HepG2 (cell line): ENCODE measurements around the gene LEF1. TPM values are rescaled to one million over a fixed set of nuclear protein-coding genes. Genes with fewer than 3 reads are reported as not detected.
A peak's percentile ranks its signal among the peaks of the same experiment; 100 is the strongest.

ENCODE experiments used
- ATAC-seq: fragments of 200-7000 bp; cut with Tn5 transposase; 3 replicates; pipeline ENCODE4 v1.9.1; 2020; ENCODE audit warnings: mild to moderate bottlenecking, moderate library complexity
- BruUV-seq: library from RNA; stranded (reverse); fragments of 400-500 nt; replicated peaks from 2 replicates; lab custom pipeline; 2021; lab: Mats Ljungman, UMichigan
- CTCF ChIA-PET: fragments of 300-600 bp; formaldehyde crosslinking; extraction: SDS; loops from one replicate; lab custom pipeline; 2021; ENCODE audit warnings: low total read pairs, inconsistent platforms, low intra/inter-chr PET ratio; lab: Yijun Ruan, JAX
- POLR2A ChIA-PET: fragments of 350-600 bp; sonication (Branson Sonifier 250); formaldehyde crosslinking; loops from one replicate; lab custom pipeline; 2020; ENCODE audit warnings: antibody characterized with exemption, inconsistent platforms; lab: Yijun Ruan, JAX
- DNase-seq: peaks from one replicate; pipeline ENCODE4 v3.0.0-alpha.2; 2015; ENCODE audit warnings: low spot score
- FAIRE-seq: peaks from 3 replicates; lab custom pipeline; 2011; peaks lifted over from hg19 to GRCh38; lab: Jason Lieb, UNC
- H2AFZ ChIP-seq: one replicate; pipeline ENCODE4 v1.6.1; 2011; ENCODE audit warnings: low read length, inconsistent platforms
- H3K27ac ChIP-seq: fragments of 300-600 bp; 3 replicates; pipeline ENCODE4 v1.8.0; 2011; ENCODE audit warnings: mixed run types, mild to moderate bottlenecking, mixed read lengths, low read length, inconsistent platforms; ENCODE audit not compliant: insufficient read depth; ENCODE audit errors: extremely low read length
- H3K27me3 ChIP-seq, 2 experiments: fragments of 200-600 bp in 1 of 2; 2 replicates in 1 of 2; 3 replicates in 1 of 2; pipeline versions ENCODE4 v1.6.0 to v1.8.0; 2011; ENCODE audit warnings: low read length in 2 of 2, mild to moderate bottlenecking in 2 of 2, moderate library complexity in 2 of 2, inconsistent platforms in 1 of 2; ENCODE audit not compliant: insufficient read depth in 2 of 2, control insufficient read depth in 1 of 2
- H3K36me3 ChIP-seq, 2 experiments: fragments of 200-600 bp in 1 of 2; replicated peaks in 1 of 2; 2 replicates in 1 of 2; 3 replicates in 1 of 2; pipeline versions ENCODE4 v1.5.1 to v1.8.0; 2011; ENCODE audit warnings: low read length in 2 of 2, inconsistent platforms in 1 of 2; ENCODE audit not compliant: insufficient read depth in 2 of 2, control insufficient read depth in 1 of 2
- H3K4me1 ChIP-seq: 2 replicates; pipeline ENCODE4 v1.5.1; 2012; ENCODE audit warnings: low read length, inconsistent platforms; ENCODE audit not compliant: insufficient read depth
- H3K4me2 ChIP-seq: 2 replicates; pipeline ENCODE4 v1.6.0; 2011; ENCODE audit warnings: low read depth, low read length, inconsistent platforms
- H3K4me3 ChIP-seq, 3 experiments: fragments of 200-600 bp in 1 of 3; sonication (generic), shearing (Covaris generic) in 1 of 3; replicated peaks in 1 of 3; 2 replicates each; pipeline ENCODE4 v1.5.1; 2011 to 2016; ENCODE audit warnings: low read length in 3 of 3, inconsistent platforms in 2 of 3, low read depth in 2 of 3, mild to moderate bottlenecking in 2 of 3, control low read depth in 1 of 3, mixed read lengths in 1 of 3; ENCODE audit not compliant: insufficient read depth in 1 of 3
- H3K79me2 ChIP-seq: one replicate; pipeline ENCODE4 v1.6.1; 2011; ENCODE audit warnings: low read length, inconsistent platforms; ENCODE audit not compliant: insufficient read depth
- H3K9ac ChIP-seq: 2 replicates; pipeline ENCODE4 v1.6.0; 2011; ENCODE audit warnings: mild to moderate bottlenecking, low read depth, low read length, inconsistent platforms; ENCODE audit not compliant: insufficient read depth
- H3K9me3 ChIP-seq: 2 replicates; pipeline ENCODE4 v1.5.1; 2012; ENCODE audit warnings: mild to moderate bottlenecking, low read length
- H4K20me1 ChIP-seq: 2 replicates; pipeline ENCODE4 v1.6.0; 2011; ENCODE audit warnings: inconsistent platforms, mild to moderate bottlenecking, low read length, moderate library complexity; ENCODE audit not compliant: insufficient read depth
- ELK4 ChIP-seq: sonication (generic); formaldehyde crosslinking; IDR thresholded peaks from 2 replicates; pipeline ENCODE4 v1.9.0; 2021; ENCODE audit warnings: missing genetic modification reagents, borderline replicate concordance
- STAG1 ChIP-seq: sonication (generic); formaldehyde crosslinking; IDR thresholded peaks from 2 replicates; pipeline ENCODE4 v1.4.0; 2020; ENCODE audit warnings: missing genetic modification reagents
- ZNF878 ChIP-seq: sonication (generic); formaldehyde crosslinking; IDR thresholded peaks from 2 replicates; pipeline ENCODE4 v1.8.1; 2023; ENCODE audit warnings: mild to moderate bottlenecking, missing genetic modification reagents, moderate library complexity
- WGBS: methylation state at CpG from one replicate; pipeline ENCODE4 v1.1.6; 2017; ENCODE audit warnings: low lambda C conversion rate; 5-methylcytosine and 5-hydroxymethylcytosine counted together
- in situ Hi-C: cut with HindIII; loops from 2 replicates; pipeline ENCODE4 v1.10.0; 2017; ENCODE audit warnings: low pct_unique_long_range_greater_than_20kb; ENCODE audit not compliant: extremely low pct_ligation_motif_present
- intact Hi-C: fragments of 100-400 bp; cut with micrococcal nuclease; formaldehyde crosslinking; loops from one replicate; pipeline ENCODE4 v1.10.0; 2022; ENCODE audit not compliant: unreplicated experiment
- polyA plus RNA-seq, 8 experiments: library from polyadenylated mRNA; depleted of rRNA in 3 of 8; stranded (reverse) in 7 of 8; unstranded in 1 of 8; fragments of >200 nt; fragmentation: Illumina TruSeq in 4 of 8; extraction: Trizol in 4 of 8; gene quantifications; 2 replicates each; pipeline versions ENCODE4 v1.2.1 to v1.2.3, GENCODE V29; 2011 to 2016; ENCODE audit warnings: low read depth in 4 of 8, missing spikeins in 1 of 8, mixed read lengths in 1 of 8; ENCODE audit not compliant: insufficient read depth in 1 of 8
- total RNA-seq, 5 experiments: library from RNA; depleted of rRNA; stranded (reverse); fragments of >200 nt; fragmentation: Illumina TruSeq; extraction: Trizol; gene quantifications; 2 replicates each; pipeline ENCODE4 v1.2.3, GENCODE V29; 2016; ENCODE audit warnings: low read depth in 1 of 5

Gene LEF1
- total and polyA plus RNA-seq, 2 of the 13 experiments (the other 11 are each of a cell fraction or from before 2014, with no cell fraction given) = 0.22 to 0.29 TPM

- FAIRE-seq = no peak
- Histone ChIP-seq H3K36me3 (no peaks in the 10 kb centered on the region), H3K27ac (no peak overlapping the region), H3K4me2 (no peak overlapping the region), H3K9ac (no peak overlapping the region), H4K20me1 (no peaks in the 10 kb centered on the region), H3K27me3 (no peaks in the 10 kb centered on the region), H2AFZ (no peak overlapping the region), H3K4me1 (no peaks in the 10 kb centered on the region), H3K9me3 (no peaks in the 10 kb centered on the region), H3K4me3 (no peak overlapping the region), H3K79me2 (no peaks in the 10 kb centered on the region)
- ChIA-PET POLR2A (no interaction called here), CTCF (no interaction called here)
- WGBS = 43% methylated on average over 4 of the region's 5 CpGs
- in situ Hi-C loops (loop anchor here (25.0 kb wide), 1 partner anchor 444 kb away; no protein-coding TSS in a partner anchor), intact Hi-C loops (no loop called here)
- TF ChIP-seq ELK4 (CRISPR knock-in tag) = no peak
- ATAC-seq = peak; percentile 51; the same call in 2 of the 3 replicates
- no peak for DNase-seq
- BruUV-seq = no TSS peak
Observed at GRCh38 chr4:108043526-108043925, 125.2 kb downstream of the LEF1 start.

GRCh38 chr4:108042927-108043326, 125.8 kb downstream of the LEF1 start:
- H3K9ac ChIP-seq = no peak overlapping the region
- DNase-seq (no peak), ATAC-seq (no peak), FAIRE-seq (no peak)
- no TSS peak for BruUV-seq
- intact Hi-C loops = no loop called here
- H3K36me3 ChIP-seq = no peaks in the 10 kb centered on the region
- H3K4me2 ChIP-seq = no peak overlapping the region
- H4K20me1 ChIP-seq = no peaks in the 10 kb centered on the region
- POLR2A ChIA-PET = no interaction called here
- no peak overlapping the region for H3K27ac ChIP-seq
- TF ChIP-seq ZNF878 (CRISPR knock-in tag) (no peak), STAG1 (0 out of 2 replicates have a peak, but pooled peaks have one; percentile 5)
- H2AFZ ChIP-seq = no peak overlapping the region
- H3K79me2 ChIP-seq = no peaks in the 10 kb centered on the region
- H3K4me1 ChIP-seq = no peaks in the 10 kb centered on the region
- CTCF ChIA-PET = no interaction called here
- no peaks in the 10 kb centered on the region for H3K9me3 ChIP-seq
- no peaks in the 10 kb centered on the region for H3K27me3 ChIP-seq
- no peak overlapping the region for H3K4me3 ChIP-seq
- in situ Hi-C loops = loop anchor here (25.0 kb wide), 1 partner anchor 444 kb away; no protein-coding TSS in a partner anchor
- WGBS = 64% methylated on average over 3 of the region's 3 CpGs
